OCI-LY3 (cell line): Measurements from ENCODE around the gene SMYD4.

Source experiments
- H2AFZ ChIP-seq: fragments of 200-600, 300-600 bp; shearing (Covaris generic); 2 replicates; pipeline ENCODE4 v1.6.0; 2014; ENCODE audit warnings: antibody characterized with exemption, low read depth, low read length
- H3K27ac ChIP-seq: fragments of 200-600, 300-600 bp; sonication (generic); 2 replicates; pipeline ENCODE4 v1.5.1; 2014; ENCODE audit warnings: mild to moderate bottlenecking, low read length, moderate library complexity, mixed read lengths
- H3K27me3 ChIP-seq: fragments of 200-600, 300-600 bp; sonication (generic); 2 replicates; pipeline ENCODE4 v1.6.1; 2014; ENCODE audit warnings: low read depth, low read length, mixed read lengths
- H3K36me3 ChIP-seq: fragments of 200-600, 300-600 bp; sonication (generic); replicated peaks from 2 replicates; pipeline ENCODE3; 2014; ENCODE audit warnings: low read depth, low read length, mixed read lengths
- H3K4me1 ChIP-seq: fragments of 300-600, 200-600 bp; sonication (generic); 2 replicates; pipeline ENCODE4 v1.6.1; 2014; ENCODE audit warnings: low read length, mixed read lengths
- H3K4me2 ChIP-seq: fragments of 200-600, 300-600 bp; sonication (generic); 2 replicates; pipeline ENCODE4 v1.6.1; 2014; ENCODE audit warnings: low read length, mixed read lengths
- H3K4me3 ChIP-seq: fragments of 300-600, 200-600 bp; sonication (generic); 2 replicates; pipeline ENCODE4 v1.5.1; 2014; ENCODE audit warnings: antibody characterized with exemption, mild to moderate bottlenecking, low read length, moderate library complexity
- H3K79me2 ChIP-seq: fragments of 300-600, 200-600 bp; shearing (Covaris generic); 2 replicates; pipeline ENCODE4 v1.6.1; 2014; ENCODE audit warnings: mild to moderate bottlenecking, low read length, mixed read lengths
- H3K9ac ChIP-seq: fragments of 300-600, 200-600 bp; shearing (Covaris generic); 2 replicates; pipeline ENCODE4 v1.6.0; 2014; ENCODE audit warnings: mild to moderate bottlenecking, low read length, moderate library complexity
- H3K9me3 ChIP-seq: fragments of 200-600, 300-600 bp; shearing (Covaris generic); 2 replicates; pipeline ENCODE4 v1.6.1; 2014; ENCODE audit warnings: low read length, mixed read lengths; ENCODE audit not compliant: insufficient read depth
- H4K20me1 ChIP-seq: fragments of 200-600, 300-600 bp; sonication (generic); 2 replicates; pipeline ENCODE4 v1.6.1; 2016; ENCODE audit warnings: low read length, mixed read lengths; ENCODE audit not compliant: insufficient read depth
- CTCF ChIP-seq: fragments of 200-600, 300-600 bp; sonication (generic); IDR thresholded peaks from 2 replicates; pipeline ENCODE4 v1.5.1; 2014; ENCODE audit warnings: antibody characterized with exemption, low read length, low read depth
- EZH2phosphoT487 ChIP-seq: fragments of 200-600 bp; shearing (Covaris generic); IDR thresholded peaks from 2 replicates; pipeline ENCODE4 v1.6.1; 2018; ENCODE audit warnings: antibody characterized with exemption, mixed run types, low read depth

The SMYD4 gene

DNA sequence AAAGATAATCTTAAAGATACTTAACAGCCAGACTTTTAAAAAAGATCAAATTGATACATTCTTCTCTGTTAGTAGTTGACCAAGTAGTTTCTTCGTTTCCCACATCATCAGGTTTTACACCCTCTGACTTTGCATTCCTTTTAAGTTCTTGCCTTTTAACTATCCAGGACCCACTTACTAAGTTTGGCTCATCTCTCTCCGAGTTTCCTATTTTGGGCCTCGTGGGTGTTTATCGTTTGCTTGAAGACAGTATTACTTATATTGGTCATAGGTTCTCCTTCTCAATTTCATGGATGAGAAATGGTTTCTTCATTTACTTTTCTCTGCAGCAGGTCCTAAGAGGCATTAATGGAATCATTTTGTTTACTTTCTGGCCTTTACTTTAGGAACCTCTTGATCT lies 43.3 kb upstream of the SMYD4 start:
- no peak overlapping the region for H3K4me3 ChIP-seq
- no peaks in the 10 kb centered on the region for H3K27me3 ChIP-seq
- peaks cover 18% of the 10 kb centered on the region for H3K36me3 ChIP-seq
- H3K9me3 ChIP-seq, result no peaks in the 10 kb centered on the region
- no peak overlapping the region for H3K9ac ChIP-seq
- TF ChIP-seq CTCF (no peak), EZH2phosphoT487 (no peak)
- H3K4me2 ChIP-seq, result no peak overlapping the region
- H4K20me1 ChIP-seq, result no peaks in the 10 kb centered on the region
- no peak overlapping the region for H3K27ac ChIP-seq
- no peaks in the 10 kb centered on the region for H3K4me1 ChIP-seq
- no peaks in the 10 kb centered on the region for H3K79me2 ChIP-seq
- H2AFZ ChIP-seq, result no peak overlapping the region

DNA sequence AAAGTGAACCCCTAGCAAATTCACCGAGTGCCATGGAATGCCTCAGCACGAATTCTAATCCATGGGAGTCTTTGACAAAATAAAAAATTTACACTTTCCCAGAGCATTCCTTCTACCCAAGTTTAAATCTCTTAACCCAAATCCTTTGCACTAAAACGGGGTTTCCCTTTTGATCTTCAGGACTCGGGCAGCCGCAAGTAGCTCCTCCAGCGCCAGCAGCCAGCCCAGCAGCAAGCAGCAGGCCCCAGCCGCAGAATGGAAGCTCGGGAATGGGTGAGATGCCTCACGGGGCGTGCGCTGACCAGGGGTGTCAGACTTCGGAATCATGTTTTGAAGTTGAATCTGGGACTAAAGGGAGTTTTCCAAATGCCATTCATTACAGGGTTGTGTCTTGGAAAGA lies 42.6 kb upstream of the SMYD4 start:
- Histone ChIP-seq H3K4me2 (no peak overlapping the region), H2AFZ (no peak overlapping the region), H3K79me2 (no peaks in the 10 kb centered on the region), H3K4me3 (no peak overlapping the region), H3K9ac (no peak overlapping the region), H3K27ac (no peak overlapping the region), H3K36me3 (peaks cover 18% of the 10 kb centered on the region), H4K20me1 (no peaks in the 10 kb centered on the region), H3K4me1 (no peaks in the 10 kb centered on the region), H3K9me3 (no peaks in the 10 kb centered on the region), H3K27me3 (no peaks in the 10 kb centered on the region)
- TF ChIP-seq EZH2phosphoT487 (no peak), CTCF (no peak)

DNA sequence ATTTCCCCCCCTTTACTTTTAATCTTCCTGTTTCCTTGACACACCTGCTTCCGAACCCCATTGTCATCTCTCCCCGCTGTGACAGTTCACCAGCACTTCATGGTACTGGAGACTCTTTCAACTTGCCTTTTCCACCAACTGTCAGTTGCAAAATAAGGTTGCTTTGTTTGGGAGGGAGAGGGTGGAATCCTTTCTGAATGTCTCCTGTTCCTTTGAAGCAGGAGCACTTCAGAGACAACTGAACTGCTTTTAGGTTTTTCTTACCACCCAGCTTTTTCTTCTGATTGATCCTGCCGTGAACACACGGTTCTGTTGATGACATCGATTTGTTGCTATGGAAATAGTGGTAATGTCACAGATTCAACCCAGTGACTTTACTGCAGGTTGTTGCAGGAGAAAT lies 42.1 kb upstream of the SMYD4 start:
- H3K79me2 ChIP-seq, result no peaks in the 10 kb centered on the region
- no peaks in the 10 kb centered on the region for H3K4me1 ChIP-seq
- no peak overlapping the region for H3K4me3 ChIP-seq
- H4K20me1 ChIP-seq, result no peaks in the 10 kb centered on the region
- no peak overlapping the region for H3K4me2 ChIP-seq
- H3K9me3 ChIP-seq, result no peaks in the 10 kb centered on the region
- H3K9ac ChIP-seq, result no peak overlapping the region
- H2AFZ ChIP-seq, result no peak overlapping the region
- TF ChIP-seq CTCF (no peak), EZH2phosphoT487 (no peak)
- no peaks in the 10 kb centered on the region for H3K27me3 ChIP-seq
- H3K36me3 ChIP-seq, result peaks cover 14% of the 10 kb centered on the region
- no peak overlapping the region for H3K27ac ChIP-seq

DNA sequence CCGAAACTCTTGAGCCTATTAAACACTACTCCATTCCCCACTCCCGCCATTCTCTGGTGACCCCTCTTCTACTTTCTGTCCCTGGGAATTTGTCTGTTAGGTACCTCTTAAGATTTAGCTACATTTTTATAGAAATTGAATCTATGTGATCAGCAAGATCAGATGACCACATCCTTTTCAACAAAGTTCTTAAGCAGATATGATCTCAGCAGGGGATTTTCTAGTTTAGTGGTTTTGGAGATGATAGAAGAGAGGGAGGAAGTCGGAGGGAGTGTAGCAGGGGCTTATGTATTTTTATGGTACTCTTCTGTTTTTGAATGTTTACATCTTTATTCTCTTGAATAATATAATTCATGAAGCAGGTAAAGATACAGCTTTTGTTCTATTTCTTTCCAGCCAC lies 40.9 kb upstream of the SMYD4 start:
- H3K36me3 ChIP-seq, result peaks cover 11% of the 10 kb centered on the region
- H3K4me2 ChIP-seq, result no peak overlapping the region
- H3K9me3 ChIP-seq, result no peaks in the 10 kb centered on the region
- no peaks in the 10 kb centered on the region for H3K79me2 ChIP-seq
- H4K20me1 ChIP-seq, result no peaks in the 10 kb centered on the region
- H3K4me1 ChIP-seq, result no peaks in the 10 kb centered on the region
- no peak overlapping the region for H3K27ac ChIP-seq
- no peak overlapping the region for H2AFZ ChIP-seq
- H3K4me3 ChIP-seq, result no peak overlapping the region
- no peaks in the 10 kb centered on the region for H3K27me3 ChIP-seq
- TF ChIP-seq CTCF, result no peak
- TF ChIP-seq EZH2phosphoT487, result no peak
- H3K9ac ChIP-seq, result no peak overlapping the region
